KOPT-K1 (cell line): ENCODE results near the gene SEC16A.

Experiments used
- H3K27ac ChIP-seq: fragments of 200-600 bp; sonication (generic); 2 replicates; pipeline ENCODE4 v1.5.1; 2016; ENCODE audit warnings: antibody characterized with exemption, mild to moderate bottlenecking, low read depth, low read length; ENCODE audit not compliant: poor library complexity, severe bottlenecking
- H3K36me3 ChIP-seq: fragments of 200-600 bp; sonication (generic); 2 replicates; pipeline ENCODE4 v1.5.1; 2017; ENCODE audit warnings: antibody characterized with exemption, mild to moderate bottlenecking, low read length, moderate library complexity; ENCODE audit not compliant: insufficient read depth
- H3K9me3 ChIP-seq: fragments of 200-600 bp; sonication (generic); 2 replicates; pipeline ENCODE4 v1.5.1; 2017; ENCODE audit warnings: antibody characterized with exemption, low read length, mild to moderate bottlenecking; ENCODE audit not compliant: insufficient read depth, poor library complexity, severe bottlenecking

SEC16A gene

DNA sequence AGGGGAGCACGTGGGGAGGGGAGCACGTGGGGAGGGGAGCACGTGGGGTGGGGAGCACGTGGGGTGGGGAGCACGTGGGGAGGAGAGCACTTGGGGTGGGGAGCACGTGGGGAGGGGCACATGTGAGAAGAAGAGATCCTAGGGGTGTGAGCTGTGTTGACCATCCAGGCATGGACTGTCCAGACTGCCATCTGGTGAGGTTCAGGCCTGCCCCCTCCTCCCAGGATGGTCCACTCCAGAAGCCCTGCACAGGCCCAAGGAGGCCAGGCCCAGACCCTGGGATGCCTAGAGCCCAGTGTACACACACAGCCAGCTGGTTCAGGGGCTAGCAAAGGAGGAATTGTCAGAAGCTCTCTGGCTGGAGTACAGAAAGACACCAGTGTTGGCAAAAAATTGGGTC, 85.2 kb downstream of the SEC16A start:
- Histone ChIP-seq H3K36me3 (peaks cover 72% of the 10 kb centered on the region), H3K27ac (no peak overlapping the region), H3K9me3 (no peaks in the 10 kb centered on the region)

GRCh38 chr9:136396219-136396515, 86.7 kb downstream of the SEC16A start:
- Histone ChIP-seq H3K36me3 (peaks cover 72% of the 10 kb centered on the region), H3K27ac (no peak overlapping the region), H3K9me3 (no peaks in the 10 kb centered on the region)

GRCh38 chr9:136395345-136396218, 87.3 kb downstream of the SEC16A start:
- Histone ChIP-seq H3K27ac (no peak overlapping the region), H3K9me3 (no peaks in the 10 kb centered on the region), H3K36me3 (peaks cover 75% of the 10 kb centered on the region)

- Histone ChIP-seq H3K27ac (no peak overlapping the region), H3K9me3 (no peaks in the 10 kb centered on the region), H3K36me3 (peaks cover 76% of the 10 kb centered on the region)
Observed at GRCh38 chr9:136395020-136395340, 87.9 kb downstream of the SEC16A start.

GRCh38 chr9:136394312-136395019, 88.4 kb downstream of the SEC16A start:
- Histone ChIP-seq H3K36me3 (peaks cover 81% of the 10 kb centered on the region), H3K27ac (no peak overlapping the region), H3K9me3 (no peaks in the 10 kb centered on the region)

GRCh38 chr9:136393531-136393930, 89.3 kb downstream of the SEC16A start:
- Histone ChIP-seq H3K27ac (no peak overlapping the region), H3K36me3 (peaks cover 87% of the 10 kb centered on the region), H3K9me3 (no peaks in the 10 kb centered on the region)

- Histone ChIP-seq H3K9me3 (no peaks in the 10 kb centered on the region), H3K27ac (no peak overlapping the region), H3K36me3 (peaks cover 87% of the 10 kb centered on the region)
Observed at GRCh38 chr9:136392538-136393449, 90.0 kb downstream of the SEC16A start.

GRCh38 chr9:136391737-136392537, 90.9 kb downstream of the SEC16A start:
- Histone ChIP-seq H3K27ac (no peak overlapping the region), H3K9me3 (no peaks in the 10 kb centered on the region), H3K36me3 (peaks cover 90% of the 10 kb centered on the region)
